Measurements from ENCODE around the gene RBL1. TPM values are rescaled to one million over a fixed set of nuclear protein-coding genes. Genes with fewer than 3 reads are reported as not detected.
A peak's percentile ranks its signal among the peaks of the same experiment; 100 is the strongest.

Gene RBL1, protein sequence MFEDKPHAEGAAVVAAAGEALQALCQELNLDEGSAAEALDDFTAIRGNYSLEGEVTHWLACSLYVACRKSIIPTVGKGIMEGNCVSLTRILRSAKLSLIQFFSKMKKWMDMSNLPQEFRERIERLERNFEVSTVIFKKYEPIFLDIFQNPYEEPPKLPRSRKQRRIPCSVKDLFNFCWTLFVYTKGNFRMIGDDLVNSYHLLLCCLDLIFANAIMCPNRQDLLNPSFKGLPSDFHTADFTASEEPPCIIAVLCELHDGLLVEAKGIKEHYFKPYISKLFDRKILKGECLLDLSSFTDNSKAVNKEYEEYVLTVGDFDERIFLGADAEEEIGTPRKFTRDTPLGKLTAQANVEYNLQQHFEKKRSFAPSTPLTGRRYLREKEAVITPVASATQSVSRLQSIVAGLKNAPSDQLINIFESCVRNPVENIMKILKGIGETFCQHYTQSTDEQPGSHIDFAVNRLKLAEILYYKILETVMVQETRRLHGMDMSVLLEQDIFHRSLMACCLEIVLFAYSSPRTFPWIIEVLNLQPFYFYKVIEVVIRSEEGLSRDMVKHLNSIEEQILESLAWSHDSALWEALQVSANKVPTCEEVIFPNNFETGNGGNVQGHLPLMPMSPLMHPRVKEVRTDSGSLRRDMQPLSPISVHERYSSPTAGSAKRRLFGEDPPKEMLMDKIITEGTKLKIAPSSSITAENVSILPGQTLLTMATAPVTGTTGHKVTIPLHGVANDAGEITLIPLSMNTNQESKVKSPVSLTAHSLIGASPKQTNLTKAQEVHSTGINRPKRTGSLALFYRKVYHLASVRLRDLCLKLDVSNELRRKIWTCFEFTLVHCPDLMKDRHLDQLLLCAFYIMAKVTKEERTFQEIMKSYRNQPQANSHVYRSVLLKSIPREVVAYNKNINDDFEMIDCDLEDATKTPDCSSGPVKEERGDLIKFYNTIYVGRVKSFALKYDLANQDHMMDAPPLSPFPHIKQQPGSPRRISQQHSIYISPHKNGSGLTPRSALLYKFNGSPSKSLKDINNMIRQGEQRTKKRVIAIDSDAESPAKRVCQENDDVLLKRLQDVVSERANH
- total RNA-seq: 1 to 10 TPM; 1.8 to 3.9 (median 2.2) TPM
- long read RNA-seq: 0 reads

DNA sequence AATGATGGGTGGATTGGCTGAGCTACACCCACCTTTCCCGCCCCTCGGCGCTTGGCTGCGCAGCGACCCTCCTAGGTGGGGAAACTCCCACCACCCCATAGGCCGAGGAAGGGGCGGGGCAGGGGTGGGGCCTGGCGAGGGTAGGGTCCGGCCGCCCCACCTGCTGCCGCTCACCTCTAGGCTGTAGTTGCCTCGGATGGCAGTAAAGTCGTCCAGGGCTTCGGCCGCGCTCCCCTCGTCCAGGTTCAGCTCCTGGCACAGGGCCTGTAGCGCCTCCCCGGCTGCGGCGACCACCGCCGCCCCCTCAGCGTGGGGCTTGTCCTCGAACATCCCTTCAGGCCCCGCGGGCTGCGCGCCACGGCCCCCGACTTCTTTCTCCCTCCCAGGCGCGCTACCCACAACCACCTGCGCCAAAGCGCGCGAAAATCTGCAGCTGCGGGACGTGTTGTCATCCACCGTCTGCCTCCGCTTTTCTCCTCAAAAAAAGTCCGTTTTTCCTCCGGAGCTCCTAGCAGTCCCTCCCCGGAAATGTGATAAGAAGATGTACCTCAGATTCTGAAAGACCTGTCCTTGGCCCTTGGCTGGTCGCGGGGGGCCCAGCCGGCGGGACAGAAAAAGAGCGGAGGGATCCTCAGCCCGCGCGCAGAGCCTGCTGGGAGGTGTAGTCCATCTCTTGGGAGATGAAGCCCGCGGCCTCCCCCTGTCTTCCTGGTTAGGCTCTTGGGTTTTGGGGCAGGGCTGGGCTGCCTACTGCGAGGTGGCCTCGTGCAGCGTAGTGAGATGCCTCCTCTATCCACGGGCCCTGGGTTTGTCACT is at the start of gene RBL1:
Gene RBL1, minus strand, starts transcription at position 399 of the 816 bp plus-strand sequence. Its CDS starts 69 bp downstream, at position 330.
- intact Hi-C loops (cut with DNase I): no loop called here
- Histone ChIP-seq H3K9me3 (no peaks in the 10 kb centered on the region), H3K36me3 (no peaks in the 10 kb centered on the region), H3K4me1 (peaks cover 0 to 6% (median 0%) of the 10 kb centered on the region in 4 donors), H3K4me3 (peak within 1 kb of the TSS; percentile 57 to 96 (median 79)), H3K27me3 (no peaks in the 10 kb centered on the region), H3K27ac (peak within 1 kb of the TSS; percentile 50 to 69 (median 62))
- DNase-seq (peak; percentile 82 to 86 (median 86)), ATAC-seq (peak; percentile 90 to 92 (median 92))
- TF ChIP-seq, protein P1, sequence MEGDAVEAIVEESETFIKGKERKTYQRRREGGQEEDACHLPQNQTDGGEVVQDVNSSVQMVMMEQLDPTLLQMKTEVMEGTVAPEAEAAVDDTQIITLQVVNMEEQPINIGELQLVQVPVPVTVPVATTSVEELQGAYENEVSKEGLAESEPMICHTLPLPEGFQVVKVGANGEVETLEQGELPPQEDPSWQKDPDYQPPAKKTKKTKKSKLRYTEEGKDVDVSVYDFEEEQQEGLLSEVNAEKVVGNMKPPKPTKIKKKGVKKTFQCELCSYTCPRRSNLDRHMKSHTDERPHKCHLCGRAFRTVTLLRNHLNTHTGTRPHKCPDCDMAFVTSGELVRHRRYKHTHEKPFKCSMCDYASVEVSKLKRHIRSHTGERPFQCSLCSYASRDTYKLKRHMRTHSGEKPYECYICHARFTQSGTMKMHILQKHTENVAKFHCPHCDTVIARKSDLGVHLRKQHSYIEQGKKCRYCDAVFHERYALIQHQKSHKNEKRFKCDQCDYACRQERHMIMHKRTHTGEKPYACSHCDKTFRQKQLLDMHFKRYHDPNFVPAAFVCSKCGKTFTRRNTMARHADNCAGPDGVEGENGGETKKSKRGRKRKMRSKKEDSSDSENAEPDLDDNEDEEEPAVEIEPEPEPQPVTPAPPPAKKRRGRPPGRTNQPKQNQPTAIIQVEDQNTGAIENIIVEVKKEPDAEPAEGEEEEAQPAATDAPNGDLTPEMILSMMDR (IDR thresholded peaks at IDR 0.05): peak; percentile 33 to 39 (median 38)
- TF ChIP-seq POLR2A (IDR thresholded peaks at IDR 0.05): peak; percentile 31
- 0% methylated on average over 13 of the region's 58 CpGs for WGBS (ENCODE audit: insufficient coverage, low coverage, low lambda C conversion rate, missing lambda C conversion rate)

DNA sequence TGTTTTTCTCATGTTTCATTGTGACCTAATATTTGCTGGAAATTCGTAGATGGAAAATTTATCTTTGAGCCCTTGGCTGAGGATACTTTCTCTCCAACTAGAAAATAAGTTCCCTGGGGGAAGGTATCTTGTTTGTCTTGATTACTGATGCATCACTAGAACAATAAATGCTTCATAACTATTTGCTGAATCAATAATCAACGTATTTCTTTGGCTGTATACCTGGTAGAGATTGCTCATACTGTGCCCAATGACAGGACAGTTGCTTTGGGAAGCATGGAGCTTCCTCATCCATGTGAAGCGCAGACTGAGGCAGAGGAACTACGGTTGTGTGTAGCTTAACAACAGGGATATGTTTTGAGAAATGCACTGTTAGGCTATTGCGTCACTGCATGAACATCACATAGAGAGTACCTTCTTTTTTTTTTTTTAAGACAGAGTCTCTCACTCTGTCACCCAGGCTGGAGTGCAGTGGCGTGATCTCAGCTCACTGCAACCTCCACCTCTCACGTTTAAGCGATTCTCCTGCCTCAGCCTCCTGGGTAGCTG is 49.1 kb upstream of the RBL1 start:
- no peak overlapping the region for H3K27ac ChIP-seq
- WGBS (ENCODE audit: insufficient coverage, low coverage, low lambda C conversion rate, missing lambda C conversion rate): 78% methylated on average over 7 of the region's 8 CpGs

DNA sequence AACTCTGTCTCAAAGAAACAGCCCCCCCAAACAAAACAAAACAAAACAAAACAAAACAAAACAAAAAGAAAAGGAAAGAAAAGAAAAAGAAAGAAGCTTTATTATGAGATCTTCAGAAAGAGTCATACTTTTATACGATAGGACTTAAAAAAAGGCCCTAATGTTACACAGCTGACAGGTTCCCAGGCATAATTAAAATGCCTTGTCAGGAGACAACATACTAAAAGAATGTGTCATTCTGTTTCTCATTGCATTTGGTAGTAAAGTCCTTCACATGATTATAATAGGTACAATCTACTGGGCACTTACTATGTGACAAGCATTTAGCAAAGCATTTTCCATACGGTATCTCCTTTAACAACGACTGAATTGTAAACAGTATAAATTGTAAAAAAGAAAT is 46.9 kb upstream of the RBL1 start:
- intact Hi-C loops (cut with DNase I): no loop called here
- H3K27me3 ChIP-seq: no peaks in the 10 kb centered on the region
- H3K27ac ChIP-seq: no peak overlapping the region
- TF ChIP-seq, protein P1 (IDR thresholded peaks at IDR 0.05): no peak
- TF ChIP-seq POLR2A (IDR thresholded peaks at IDR 0.05): no peak
- DNase-seq (no peak), ATAC-seq (no peak)
- WGBS (ENCODE audit: insufficient coverage, low coverage, low lambda C conversion rate, missing lambda C conversion rate): 86% methylated on average over 3 of the region's 3 CpGs
- no peak overlapping the region for H3K4me3 ChIP-seq
- H3K9me3 ChIP-seq: no peaks in the 10 kb centered on the region
- no peaks in the 10 kb centered on the region for H3K4me1 ChIP-seq
- H3K36me3 ChIP-seq: no peaks in the 10 kb centered on the region

More for the DNA sequence above, 49.1 kb upstream of the RBL1 start:
- no peak for ATAC-seq
- no peak overlapping the region for H3K4me3 ChIP-seq
- H3K36me3 ChIP-seq: no peaks in the 10 kb centered on the region
- intact Hi-C loops (cut with DNase I): no loop called here
- H3K9me3 ChIP-seq: no peaks in the 10 kb centered on the region
- H3K4me1 ChIP-seq: no peaks in the 10 kb centered on the region
- no peaks in the 10 kb centered on the region for H3K27me3 ChIP-seq
- no peak for DNase-seq
- TF ChIP-seq, protein P1 (IDR thresholded peaks at IDR 0.05): no peak
- no peak for TF ChIP-seq POLR2A (IDR thresholded peaks at IDR 0.05)

All from right lobe of liver (tissue), 6 donors.